CD4-positive, alpha-beta T cell treated with Interleukin-15 for 1 hour (primary cell): Measurements from ENCODE around the gene MTIF2.
"Not testable (repeated sequence)": the region's sequence is repeated elsewhere in the genome, so short reads cannot be mapped to it uniquely, and the experiment has no call there.

Experiments used
- DNase-seq: peaks from one replicate; pipeline ENCODE4 v3.0.0-alpha.2; 2020

Gene MTIF2

DNA sequence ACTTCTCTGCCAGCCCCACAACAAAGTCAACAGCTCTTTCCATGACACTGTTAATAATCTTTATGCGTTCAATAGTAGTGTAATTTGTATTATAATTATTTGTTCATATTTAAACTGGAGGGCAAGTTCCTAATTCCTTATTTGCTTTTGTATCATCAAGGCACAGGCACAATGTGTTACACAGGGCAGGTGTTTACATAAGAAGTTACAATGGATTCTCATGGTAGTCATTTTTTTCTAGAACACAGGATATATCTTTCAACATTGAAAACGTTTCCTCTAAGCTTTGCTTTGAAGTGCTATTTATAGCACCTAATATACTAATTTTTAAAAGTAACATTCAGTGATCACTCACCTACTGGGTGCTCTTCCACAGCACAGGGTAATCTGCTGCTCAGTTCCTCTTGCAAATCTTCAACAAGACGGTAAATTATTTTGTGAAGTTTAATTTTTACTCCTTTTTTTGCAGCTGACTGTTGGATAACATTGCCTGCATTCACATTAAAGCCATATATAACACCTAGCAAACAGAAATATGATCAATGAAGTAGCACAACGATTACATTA, 29.3 kb downstream of the MTIF2 start:
- DNase-seq, result no peak

DNA sequence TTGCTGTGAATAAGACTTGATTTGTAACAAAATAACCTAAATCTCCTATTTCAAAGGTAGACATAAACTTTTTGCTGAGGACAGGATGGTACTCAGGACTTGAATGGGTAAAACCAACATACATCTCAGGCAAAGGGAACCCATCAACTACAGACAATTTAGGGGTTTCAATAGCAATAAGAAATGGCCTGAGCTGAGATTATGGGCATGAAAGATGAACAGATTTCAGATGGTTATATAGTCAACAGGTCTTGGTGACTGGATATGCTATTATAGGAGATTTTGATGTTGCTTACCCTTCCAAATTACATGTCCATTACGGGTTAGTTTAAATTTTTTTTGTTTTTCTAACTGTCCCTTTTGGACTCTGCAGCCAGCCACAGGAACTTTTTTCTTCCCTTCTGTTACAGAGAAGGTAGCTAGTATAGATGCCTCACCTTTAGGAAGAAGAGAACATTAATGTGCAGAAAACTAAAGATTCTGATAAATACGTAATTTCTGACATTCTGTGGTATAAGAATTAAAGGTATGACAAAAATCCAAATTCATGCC, 32.0 kb downstream of the MTIF2 start:
- DNase-seq, result no peak

DNA sequence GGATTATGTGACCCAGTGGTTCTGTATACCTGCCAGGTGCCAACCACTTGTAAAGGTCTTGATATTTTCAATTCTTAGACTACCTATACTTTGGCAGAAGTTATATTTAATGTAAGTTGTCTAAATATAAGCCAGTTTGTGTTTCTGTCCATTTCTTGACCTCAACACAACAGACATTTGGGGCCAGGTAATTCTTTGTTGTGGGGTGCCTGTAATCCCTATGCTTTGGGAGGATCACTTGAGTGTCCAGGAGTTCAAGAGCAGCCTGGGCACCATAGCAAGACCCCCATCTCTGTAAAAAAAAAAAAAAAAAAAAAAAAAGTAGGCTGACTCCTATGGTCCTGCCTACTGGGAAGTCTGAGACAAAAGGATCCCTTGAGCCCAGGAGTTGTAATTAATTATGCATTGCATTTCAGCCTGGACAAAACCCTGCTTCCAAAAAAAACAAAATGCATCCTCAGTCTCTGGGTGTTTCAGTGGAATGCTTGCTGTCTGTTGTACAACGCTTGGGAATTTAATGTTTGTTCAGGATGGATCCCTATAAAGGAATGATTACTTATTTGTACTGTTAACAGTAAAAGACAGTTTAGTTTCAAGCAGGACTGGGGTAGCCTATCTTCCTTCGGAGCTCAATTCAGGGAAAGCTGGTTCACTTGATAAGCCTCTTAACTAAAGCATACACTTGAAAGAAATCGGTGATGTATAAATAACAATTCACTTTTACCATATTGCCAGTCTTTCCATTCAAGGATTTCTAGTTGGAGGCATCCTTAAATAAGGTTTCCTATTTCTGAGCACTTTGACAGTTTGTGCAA, 33.1 kb downstream of the MTIF2 start:
- DNase-seq, result no peak

DNA sequence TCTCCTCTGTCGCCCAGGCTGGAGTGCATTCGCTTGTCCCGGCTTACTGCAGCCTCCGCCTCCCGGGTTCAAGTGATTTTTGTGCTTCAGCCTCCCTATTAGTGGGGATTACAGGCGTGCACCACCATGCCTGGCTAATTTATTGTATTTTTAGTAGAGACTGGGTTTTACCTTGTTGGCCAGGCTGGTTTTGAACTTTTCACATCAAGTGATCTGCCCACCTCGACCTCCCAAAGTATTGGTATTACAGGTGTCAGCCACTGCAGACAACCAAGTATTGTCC, 35.4 kb downstream of the MTIF2 start:
- DNase-seq, result no peak

DNA sequence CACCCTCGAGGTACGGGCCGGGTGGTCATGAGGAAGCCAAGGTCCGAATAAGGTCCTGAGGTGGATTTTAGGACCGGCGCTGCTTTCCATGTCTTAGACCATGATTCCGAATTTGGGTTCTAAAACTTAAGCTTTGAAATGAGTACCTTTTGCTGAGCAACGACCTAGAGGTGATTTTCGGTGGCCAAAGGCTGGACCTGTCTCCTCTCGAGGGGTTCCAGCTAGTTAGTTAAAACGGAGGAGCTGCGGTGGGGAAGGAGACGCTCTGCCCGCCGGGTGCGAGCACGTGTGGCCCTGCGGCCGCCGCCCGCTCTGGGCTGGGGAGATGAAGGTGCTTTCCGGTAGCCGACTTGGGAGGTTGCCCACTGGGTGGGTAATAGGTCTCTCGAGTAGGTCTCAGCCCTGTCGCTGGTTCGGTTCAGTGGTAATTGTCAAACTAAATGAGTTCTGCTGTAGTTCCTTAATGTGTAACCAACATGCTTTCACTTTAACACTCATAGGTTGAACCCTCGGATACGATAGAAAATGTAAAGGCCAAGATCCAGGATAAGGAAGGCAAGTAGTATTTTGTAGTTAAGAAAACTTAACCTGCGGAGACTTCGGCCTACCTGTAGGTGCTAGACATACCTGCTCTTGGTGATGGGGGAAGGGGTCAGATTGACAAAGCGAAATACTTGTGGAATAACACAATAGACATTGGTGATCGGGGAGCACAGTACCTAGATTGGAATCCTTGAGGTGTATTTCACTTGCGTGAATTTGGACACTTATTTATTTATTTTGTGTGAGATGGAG, 36.0 kb downstream of the MTIF2 start:
- peak; percentile 68 for DNase-seq

DNA sequence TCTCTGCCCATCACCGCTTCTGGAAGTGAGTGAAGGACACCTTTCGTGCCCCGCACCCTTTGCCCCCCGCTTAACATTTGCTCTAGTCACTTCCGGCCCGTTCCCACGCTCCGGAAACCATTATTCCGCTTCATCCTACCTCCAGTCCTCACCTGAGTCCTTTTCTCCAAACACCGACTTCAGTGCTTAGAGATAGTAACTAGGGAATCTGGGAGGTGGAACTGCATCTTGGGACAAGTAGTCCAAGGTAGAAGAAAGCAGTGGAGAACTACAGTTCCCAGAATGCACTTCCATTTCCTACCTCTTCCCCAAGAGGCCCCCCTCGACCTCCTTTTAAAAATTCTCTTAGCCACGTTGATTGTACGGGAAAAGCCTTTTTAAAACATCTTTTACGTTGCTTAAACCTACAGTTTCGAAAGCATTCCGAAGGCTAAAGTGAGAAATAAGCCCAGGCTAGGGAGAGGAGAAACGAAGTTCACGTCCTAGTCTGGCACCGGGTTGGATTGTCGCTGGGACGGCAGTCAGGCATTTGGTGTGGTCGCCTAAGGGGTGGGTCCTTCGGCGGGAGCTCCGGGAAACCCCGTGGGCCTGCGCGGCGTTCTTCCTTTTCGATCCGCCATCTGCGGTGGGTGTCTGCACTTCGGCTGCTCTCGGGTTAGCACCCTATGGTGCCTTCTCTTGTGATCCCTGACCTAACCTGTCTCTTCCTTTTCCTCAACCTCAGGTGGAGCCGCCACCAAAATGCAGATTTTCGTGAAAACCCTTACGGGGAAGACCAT, 36.8 kb downstream of the MTIF2 start, which contains the start of the genes CLHC1 and RPS27A:
Gene CLHC1, minus strand, starts transcription at position 210 of the 779 bp plus-strand sequence. CDS start 9,882 bp downstream, outside the sequence.
Gene RPS27A, plus strand, starts transcription at position 605 of the 779 bp plus-strand sequence. Its CDS starts 137 bp downstream, at position 742.
- DNase-seq, result peak; percentile 90

DNA sequence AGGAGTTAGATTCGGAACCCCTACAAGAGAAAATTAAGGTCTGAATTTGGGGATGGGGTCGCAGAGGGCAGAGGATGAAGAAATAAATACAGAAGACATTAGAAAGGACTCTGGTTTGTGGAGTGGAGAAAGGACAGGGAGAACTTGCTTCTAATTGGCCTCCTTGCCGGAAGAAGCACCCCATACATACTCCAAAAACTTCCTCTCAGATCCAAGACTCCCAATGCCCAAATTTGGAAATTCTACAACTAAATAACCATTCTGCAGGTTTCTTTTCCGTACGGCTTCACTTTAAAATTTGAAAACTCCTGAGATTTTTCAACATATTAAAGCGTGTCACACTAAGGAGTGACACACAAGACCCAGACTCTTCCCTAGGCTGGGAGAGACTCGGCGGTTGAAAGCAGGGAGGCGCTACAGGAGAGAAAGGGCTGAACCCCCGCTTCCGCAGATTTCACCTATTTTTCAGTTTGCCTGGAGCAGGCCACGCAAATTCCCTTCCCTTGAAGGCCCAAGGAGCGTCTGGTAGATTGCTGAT, 37.4 kb downstream of the MTIF2 start:
- no peak for DNase-seq

DNA sequence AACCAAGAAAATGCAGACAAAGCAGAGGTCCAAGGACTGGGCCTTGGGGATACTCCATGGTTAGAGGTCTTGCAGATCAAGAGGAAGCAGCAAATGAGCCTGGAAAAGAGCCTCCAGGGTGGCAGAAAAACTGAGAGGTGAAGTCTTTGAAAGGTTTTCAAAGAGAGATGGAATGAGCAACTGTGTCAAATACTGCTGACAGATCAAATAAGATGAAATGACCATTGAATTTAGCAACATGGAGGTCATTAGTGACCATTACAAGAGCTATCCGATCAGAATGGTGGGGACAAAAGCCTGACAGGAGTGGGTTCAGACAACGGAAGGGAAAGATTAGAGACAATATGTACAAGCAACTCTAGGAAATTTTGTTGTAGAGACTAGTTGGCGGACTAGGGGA, 38.5 kb downstream of the MTIF2 start:
- DNase-seq, result no peak

DNA sequence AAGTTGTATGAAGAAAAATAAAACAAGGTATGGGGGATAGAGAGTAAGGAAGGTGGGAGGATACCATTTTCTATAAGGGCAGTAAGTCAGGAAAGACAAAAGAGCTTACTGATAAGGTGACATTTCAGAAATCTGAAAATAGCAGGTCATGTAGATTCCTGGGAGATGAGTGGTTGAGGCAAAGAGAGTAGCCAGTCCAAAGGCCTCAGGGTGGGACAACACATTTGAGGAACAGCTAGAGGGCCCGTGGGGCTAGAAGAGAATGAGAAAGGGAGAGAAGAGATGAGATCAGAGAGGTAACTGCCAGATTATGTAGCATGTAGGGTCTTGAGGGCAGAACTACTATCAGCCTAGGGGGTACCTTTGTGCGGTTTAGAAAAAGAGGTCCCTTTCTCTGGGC, 39.8 kb downstream of the MTIF2 start:
- DNase-seq, result no peak

DNA sequence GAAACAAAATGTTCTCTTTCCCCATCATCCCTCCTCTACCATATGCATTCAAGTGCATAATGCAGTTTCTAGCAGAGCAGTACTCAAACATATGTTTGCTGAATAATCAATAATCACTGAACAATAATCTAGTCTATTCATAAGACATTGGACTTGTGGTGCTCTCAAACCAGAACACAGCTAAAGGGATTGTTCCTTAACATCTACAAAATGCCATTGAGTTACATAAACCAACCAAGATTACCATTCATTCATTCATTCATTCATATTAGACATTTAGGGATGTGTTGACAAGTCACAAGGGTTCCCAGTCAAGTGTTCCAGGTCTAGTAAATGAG, 40.8 kb downstream of the MTIF2 start:
- DNase-seq, result no peak

DNA sequence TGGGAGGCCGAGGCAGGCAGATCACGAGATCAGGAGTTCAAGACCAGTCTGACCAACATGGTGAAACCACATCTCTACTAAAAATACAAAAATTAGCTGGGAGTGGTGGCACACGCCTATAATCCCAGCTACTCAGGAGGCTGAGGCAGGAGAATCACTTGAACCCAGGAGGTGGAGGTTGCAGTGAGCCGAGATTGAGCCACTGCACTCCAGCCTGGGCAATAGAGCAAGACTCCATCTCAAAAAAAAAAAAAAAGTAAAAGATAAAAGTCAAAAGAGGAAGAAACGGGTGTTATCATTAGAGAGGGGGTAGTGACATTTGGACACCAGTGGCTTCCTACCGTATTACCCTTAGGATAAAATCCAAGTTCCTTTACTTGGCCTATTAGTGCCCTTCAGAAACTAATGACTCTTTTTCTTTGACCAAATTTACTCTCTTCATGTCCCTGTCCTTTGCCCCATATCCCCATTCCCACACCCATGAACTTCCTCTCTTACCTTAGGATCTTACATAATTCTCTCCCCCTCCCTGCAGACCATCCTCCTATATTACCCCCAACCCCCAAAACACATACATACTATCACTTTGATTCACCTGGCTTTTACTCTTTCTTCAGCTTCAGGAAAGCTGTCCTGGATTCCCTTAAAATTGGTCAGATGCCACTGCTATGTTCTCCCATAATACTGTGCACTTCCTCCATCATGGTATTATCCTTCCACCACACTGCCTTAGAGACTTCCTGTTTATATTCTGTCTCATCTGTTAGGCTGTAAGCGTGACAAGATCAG, 41.4 kb downstream of the MTIF2 start:
- DNase-seq, result not testable (repeated sequence)

DNA sequence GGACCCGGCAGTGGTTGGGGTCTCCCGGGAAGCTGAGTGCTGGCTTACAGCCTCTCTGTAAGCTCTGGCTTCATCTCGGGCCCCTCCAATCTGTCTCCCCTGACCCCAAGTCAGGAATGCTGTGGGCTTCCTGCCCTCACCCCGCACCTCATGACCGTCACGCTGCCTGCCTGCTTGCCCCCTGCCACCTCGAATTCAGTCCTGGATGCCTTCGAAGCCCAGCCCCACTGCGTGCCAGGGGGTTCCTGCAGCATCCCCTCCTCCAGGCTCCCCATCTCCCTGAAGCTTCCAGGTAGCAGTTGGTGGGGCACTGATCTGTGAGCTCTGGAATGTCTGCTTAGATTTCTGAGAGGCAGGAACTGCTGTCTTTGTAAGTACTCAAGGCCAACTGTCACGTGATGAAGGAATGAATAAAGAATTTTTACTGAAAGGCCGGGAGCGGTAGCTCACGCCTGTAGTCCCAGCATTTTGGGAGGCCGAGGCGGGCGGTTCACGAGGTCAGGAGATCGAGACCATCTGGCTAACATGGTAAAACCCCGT, 43.5 kb downstream of the MTIF2 start:
- DNase-seq, result no peak

DNA sequence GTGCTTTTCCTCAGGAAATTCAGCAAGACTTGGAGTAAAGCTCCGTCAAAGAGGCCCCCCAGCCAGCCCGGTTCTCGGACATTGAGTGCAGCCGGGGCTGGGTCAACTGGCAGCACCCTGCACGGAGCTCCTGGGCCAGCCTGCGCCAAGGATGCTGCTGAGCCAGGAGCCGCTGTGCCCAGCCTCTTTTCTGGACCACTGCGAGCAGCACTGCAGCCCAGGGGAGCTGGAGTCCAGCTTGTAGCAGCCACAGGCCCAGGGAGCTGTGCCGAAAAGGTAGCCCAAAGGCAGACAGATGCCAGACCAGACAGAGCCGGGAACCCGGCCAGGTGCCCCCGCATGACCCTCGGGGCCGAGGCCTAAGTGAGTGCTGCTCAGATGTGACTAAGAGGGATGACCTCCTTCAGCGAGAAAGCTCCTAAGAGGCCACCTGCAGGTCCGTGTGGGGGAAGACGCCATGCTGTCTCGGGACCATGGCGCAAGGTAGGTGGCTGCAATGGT, 44.2 kb downstream of the MTIF2 start:
- no peak for DNase-seq

DNA sequence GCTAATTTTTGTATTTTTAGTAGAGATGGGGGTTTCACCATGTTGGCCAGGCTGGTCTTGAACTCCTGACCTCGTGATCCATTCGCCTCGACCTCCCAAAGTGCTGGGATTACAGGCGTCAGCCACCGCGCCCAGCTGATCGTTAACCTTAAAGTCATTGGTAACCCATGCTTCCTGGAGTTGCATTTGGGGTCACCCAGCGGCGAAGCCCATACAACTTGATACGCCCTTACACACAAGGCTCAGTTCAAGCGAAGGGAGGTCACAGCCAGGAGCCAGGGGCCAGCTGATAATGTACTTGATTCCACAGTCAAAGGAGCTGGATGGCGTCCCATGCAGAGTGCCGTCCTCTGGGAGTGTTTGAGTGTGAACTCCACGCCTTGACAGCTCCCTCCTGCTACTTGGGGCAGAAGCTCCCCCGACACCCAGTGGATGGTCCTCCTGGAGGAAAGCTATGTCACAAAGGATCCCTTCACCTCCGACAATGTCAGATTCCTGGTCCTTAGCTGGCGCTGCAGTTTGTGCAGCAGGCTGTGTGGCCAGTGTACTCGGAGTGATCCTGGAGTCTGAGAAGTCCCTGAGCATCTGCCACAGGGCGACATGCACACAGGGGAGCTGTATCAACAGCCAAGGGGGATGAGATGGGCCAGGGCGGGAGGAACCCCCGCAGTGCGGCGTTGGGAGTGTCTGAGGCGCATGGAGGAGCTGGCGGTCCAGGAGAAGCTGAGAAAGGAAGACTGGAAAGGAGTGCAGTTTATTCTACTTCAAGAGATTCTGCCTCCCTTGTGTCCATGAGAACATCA, 44.9 kb downstream of the MTIF2 start:
- no peak for DNase-seq

DNA sequence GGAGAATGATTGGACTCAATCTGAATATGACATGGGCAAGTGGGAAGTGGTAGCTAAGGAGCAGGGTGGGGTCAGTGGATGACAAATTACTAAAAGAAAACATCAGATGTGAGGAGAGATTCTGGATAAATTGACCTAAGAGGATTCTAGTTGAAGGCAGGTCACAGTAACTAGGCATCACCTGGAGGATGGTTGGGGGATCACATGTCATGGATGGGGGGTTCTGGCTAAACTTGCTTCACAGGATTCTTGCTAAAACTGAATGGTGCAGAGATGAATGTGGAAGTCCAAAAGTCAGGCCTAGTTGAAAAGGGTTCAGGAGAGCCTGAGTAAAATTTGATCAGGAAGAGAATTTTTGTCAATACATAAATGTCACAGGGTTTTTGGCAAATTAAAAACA, 55.2 kb downstream of the MTIF2 start:
- no peak for DNase-seq

DNA sequence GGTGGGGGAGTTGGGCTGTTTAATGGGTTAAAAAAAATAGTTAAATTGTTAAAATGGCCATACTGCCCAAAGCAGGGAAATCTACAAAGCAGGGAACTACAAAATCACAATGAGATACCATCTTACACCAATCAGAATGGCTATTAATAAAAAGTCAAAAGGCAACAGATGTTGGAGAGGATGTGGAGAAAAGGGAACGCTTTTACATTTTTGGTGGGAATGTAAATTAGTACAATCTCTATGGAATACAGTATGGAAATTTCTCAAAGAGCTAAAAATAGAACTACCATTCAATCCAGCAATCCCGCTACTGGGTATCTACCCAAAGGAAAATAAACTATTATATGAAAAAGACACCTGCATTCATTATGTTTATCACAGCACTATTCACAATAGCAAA, 64.1 kb downstream of the MTIF2 start:
- no peak for DNase-seq

DNA sequence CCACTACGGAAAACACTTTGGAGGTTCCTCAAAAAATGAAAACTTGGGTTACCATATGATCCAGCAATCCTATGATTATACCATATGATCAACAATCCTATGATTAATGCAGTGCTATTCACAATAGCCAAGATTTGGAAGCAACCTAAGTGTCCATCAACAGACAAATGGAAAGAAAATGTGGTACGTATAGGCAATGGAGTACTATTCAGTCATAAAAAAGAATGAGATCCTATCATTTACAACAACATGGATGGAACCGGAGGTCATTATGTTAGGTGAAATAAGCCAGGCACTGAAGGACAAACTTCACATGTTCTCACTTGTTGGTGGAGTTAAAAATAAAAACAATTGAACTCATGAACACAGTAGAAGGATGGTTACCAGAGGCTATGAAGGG, 64.5 kb downstream of the MTIF2 start:
- DNase-seq, result no peak

DNA sequence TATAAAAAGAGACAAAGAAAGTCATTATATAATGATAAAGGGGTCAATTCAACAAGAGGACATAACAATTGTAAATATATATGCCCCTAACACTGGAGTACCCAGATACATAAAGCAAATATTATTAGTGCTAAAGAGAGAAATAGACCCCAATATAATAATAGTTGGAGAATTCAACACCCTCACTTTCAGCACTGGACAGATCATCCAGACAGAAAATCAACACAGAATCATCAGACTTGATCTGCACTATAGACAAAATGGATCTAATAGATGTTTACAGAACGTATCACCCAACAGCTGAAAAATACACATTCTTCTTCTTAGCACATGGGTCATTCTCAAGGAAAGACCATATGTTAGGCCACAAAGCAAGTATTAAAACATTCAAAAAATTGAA, 68.6 kb downstream of the MTIF2 start:
- no peak for DNase-seq

DNA sequence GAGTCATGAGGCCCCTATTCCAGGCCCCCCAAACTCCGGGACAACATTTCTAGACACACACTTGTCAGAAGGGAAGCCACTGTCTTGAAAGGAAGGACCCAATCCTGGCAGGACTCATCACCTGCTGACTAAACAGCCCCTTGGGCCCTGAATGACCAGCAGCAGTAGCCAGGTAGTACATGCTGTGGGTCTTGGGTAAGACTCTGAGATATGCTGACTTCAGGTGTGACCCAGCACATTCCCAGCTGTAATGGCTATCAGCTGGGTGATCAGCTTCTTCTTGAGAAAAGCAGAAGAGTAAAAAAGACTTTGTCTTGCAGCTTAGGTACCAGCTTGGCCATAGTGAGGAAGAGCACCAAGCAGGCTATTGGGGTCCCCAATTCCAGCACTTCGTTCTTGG, 72.5 kb downstream of the MTIF2 start:
- DNase-seq, result no peak

DNA sequence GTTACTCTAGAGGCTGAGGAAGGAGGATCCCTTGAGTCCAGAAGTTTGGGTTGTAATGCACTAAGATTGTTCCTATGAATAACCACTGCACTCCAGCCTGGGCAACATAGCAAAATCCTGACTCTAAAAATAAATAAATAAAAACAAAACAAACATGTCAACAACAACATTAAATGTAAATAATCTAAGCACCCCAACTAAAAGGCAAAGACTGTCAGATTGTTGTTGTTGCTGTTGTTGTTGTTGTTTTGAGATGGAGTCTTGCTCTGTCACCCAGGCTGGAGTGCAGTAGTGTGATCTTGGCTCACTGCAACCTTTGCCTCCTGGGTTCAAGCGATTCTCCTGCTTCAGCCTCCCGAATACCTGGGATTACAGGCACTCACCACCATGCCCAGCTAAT, 77.1 kb downstream of the MTIF2 start:
- DNase-seq, result not testable (repeated sequence)
